ENCODE results near the gene SLC19A1.

SLC19A1 gene

GRCh38 chr21:45478816-45479669 is 63.2 kb downstream of the SLC19A1 start:
- DNase-seq (ENCODE audit: low read depth in 2 of 2): no peak

- DNase-seq (ENCODE audit: low read depth in 2 of 2): peak; percentile 15 to 18
These were observed 64.0 kb downstream of the SLC19A1 start for GRCh38 chr21:45478115-45478801.

GRCh38 chr21:45477176-45478114 is 64.8 kb downstream of the SLC19A1 start:
- DNase-seq (ENCODE audit: low read depth in 2 of 2): no peak

- DNase-seq (ENCODE audit: low read depth in 2 of 2): no peak
These were observed 65.7 kb downstream of the SLC19A1 start for GRCh38 chr21:45476582-45476981.

GRCh38 chr21:45475797-45476570 is 66.3 kb downstream of the SLC19A1 start:
- DNase-seq (ENCODE audit: low read depth in 2 of 2): no peak

- DNase-seq (ENCODE audit: low read depth in 2 of 2): no peak
These were observed 67.1 kb downstream of the SLC19A1 start for GRCh38 chr21:45475004-45475685.

- no peak for DNase-seq (ENCODE audit: low read depth in 2 of 2)
These were observed 67.8 kb downstream of the SLC19A1 start for GRCh38 chr21:45474323-45474950.

GRCh38 chr21:45473496-45474322 is 68.5 kb downstream of the SLC19A1 start:
- DNase-seq (ENCODE audit: low read depth in 2 of 2): no peak

- DNase-seq (ENCODE audit: low read depth in 2 of 2): no peak
These were observed 69.5 kb downstream of the SLC19A1 start for GRCh38 chr21:45472445-45473365.

- DNase-seq (ENCODE audit: low read depth in 2 of 2): peak; percentile 7 to 9
These were observed 70.6 kb downstream of the SLC19A1 start for GRCh38 chr21:45471525-45472221.

GRCh38 chr21:45470773-45471524 is 71.3 kb downstream of the SLC19A1 start:
- DNase-seq (ENCODE audit: low read depth in 2 of 2): peak; percentile 65 to 70

GRCh38 chr21:45470087-45470515 is 72.1 kb downstream of the SLC19A1 start:
- no peak for DNase-seq (ENCODE audit: low read depth in 2 of 2)

GRCh38 chr21:45469273-45470086 is 72.8 kb downstream of the SLC19A1 start:
- no peak for DNase-seq (ENCODE audit: low read depth in 2 of 2)

GRCh38 chr21:45468971-45469272 is 73.3 kb downstream of the SLC19A1 start:
- DNase-seq (ENCODE audit: low read depth in 2 of 2): no peak

- DNase-seq (ENCODE audit: low read depth in 2 of 2): no peak
These were observed 73.9 kb downstream of the SLC19A1 start for GRCh38 chr21:45468051-45468970.

Data from fibroblast of skin of left biceps (primary cell).